C4-2B (cell line): ENCODE results near the gene RPL13A.

Experiments
- H3K27ac ChIP-seq: fragments of 450-650 bp; 2 replicates; pipeline ENCODE4 v1.5.1; 2017
- ZFX ChIP-seq: fragments of 450-650 bp; IDR thresholded peaks from 2 replicates; pipeline ENCODE4 v1.6.1; 2017
- TF ChIP-seq, protein P1 (sequence below): fragments of 450-650 bp; conservative IDR thresholded peaks from 2 replicates; pipeline ENCODE4 v1.5.1; 2017; ENCODE audit warnings: mild to moderate bottlenecking

RPL13A gene

DNA sequence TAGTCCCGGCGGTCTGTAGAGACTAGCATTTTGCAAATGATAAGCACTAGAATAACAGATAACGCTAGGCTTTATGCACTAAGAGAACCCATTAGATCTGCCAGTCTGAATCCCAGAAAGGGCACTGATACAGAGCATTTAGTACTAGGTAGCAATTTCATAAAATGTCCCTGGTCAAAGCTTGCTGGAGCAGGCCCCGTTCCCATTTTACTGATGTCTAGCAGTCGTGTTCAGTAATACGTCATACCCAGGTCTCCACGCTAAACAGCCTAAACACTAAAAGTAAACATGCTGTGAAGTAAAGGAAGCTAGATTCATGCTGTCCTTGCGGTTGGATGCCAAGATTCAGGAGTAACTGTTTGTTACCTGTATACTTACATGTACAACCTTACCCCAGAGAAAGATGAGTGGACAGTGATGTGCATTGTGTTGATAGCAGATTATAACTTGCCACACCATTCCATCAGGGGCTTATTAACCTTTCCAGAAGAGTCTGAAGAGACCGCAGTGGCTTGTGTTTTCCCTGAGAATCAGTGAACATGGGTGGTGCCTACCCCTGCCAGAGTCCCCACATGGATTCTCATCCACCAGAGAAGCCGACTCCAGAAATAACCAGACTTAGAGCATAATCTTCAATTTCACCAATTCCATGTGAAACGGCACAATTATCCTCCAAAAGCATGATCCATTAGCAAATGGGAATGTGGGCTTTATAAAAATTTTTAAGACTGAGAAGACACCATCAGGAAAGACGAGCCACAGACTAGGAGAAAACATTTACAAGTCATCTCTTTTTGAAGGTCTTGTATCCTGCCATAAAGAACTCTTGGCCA, 5.4 kb downstream of the RPL13A start:
- no peak for TF ChIP-seq ZFX
- TF ChIP-seq, protein P1, sequence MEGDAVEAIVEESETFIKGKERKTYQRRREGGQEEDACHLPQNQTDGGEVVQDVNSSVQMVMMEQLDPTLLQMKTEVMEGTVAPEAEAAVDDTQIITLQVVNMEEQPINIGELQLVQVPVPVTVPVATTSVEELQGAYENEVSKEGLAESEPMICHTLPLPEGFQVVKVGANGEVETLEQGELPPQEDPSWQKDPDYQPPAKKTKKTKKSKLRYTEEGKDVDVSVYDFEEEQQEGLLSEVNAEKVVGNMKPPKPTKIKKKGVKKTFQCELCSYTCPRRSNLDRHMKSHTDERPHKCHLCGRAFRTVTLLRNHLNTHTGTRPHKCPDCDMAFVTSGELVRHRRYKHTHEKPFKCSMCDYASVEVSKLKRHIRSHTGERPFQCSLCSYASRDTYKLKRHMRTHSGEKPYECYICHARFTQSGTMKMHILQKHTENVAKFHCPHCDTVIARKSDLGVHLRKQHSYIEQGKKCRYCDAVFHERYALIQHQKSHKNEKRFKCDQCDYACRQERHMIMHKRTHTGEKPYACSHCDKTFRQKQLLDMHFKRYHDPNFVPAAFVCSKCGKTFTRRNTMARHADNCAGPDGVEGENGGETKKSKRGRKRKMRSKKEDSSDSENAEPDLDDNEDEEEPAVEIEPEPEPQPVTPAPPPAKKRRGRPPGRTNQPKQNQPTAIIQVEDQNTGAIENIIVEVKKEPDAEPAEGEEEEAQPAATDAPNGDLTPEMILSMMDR, result no peak
- no peak overlapping the region for H3K27ac ChIP-seq

DNA sequence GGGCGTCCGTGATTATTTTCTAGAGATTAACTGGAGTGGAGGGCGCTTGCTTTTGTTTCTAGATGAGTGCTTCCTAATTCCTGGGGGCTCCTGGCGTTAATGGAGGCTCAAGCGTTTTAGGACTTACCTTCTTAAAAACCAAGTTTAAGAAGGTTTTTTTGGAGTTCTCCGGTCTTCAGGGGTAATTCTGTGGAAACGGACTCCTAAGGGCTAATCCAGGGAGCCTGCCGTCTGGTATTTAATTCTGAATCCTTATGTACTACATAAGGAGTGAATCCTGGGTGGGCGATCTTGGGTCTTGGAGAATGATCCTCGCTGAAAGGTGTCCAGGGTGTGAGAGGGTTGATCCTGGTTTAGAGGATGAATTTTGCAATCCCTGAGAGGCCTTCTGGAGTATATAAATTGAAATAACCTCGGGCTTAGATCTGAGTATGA, 9.2 kb downstream of the RPL13A start:
- H3K27ac ChIP-seq, result peak overlapping the region; percentile 92
- TF ChIP-seq, protein P1, result no peak
- no peak for TF ChIP-seq ZFX

DNA sequence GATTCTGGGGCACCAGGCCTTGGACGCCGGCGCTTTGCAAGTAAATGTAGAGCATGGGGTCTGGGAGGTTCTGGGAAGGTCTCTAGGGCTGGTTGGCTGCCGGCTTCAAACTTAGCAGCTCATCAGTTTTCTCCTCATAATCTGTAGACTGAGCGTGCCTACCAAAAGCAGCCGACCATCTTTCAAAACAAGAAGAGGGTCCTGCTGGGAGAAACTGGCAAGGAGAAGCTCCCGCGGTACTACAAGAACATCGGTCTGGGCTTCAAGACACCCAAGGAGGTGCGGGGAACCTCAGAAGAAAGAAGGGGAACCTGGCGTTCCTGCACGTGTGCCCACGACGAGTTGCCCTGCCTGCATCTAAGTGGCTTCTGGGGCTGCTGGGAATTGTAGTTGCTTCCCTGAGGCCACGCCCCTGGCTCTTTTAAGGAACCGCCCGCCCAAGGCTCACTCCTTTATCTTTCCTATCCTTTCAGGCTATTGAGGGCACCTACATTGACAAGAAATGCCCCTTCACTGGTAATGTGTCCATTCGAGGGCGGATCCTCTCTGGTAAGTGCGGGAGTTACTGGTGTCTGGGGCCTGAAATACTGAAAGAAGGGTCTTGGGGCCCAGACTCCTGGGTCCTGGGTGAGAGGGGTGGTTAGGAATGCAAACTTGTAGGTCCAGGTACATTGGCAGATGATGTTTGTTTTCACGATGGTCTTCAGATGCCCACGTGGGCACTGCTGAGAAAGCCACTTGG, 9.8 kb downstream of the RPL13A start:
- H3K27ac ChIP-seq, result peak overlapping the region; percentile 92
- TF ChIP-seq, protein P1, result no peak
- TF ChIP-seq ZFX, result no peak

DNA sequence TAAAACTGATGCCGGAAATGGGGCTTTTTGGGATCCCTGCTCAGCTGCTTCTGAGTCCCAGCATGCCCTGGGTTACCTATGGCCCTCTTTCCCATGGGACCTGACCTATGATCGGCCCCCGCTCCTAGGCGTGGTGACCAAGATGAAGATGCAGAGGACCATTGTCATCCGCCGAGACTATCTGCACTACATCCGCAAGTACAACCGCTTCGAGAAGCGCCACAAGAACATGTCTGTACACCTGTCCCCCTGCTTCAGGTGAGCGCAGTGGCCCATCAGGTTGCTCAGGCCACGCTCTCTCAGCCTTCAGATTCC, 10.3 kb downstream of the RPL13A start:
- no peak for TF ChIP-seq ZFX
- TF ChIP-seq, protein P1, result no peak
- peak overlapping the region; percentile 92 for H3K27ac ChIP-seq

DNA sequence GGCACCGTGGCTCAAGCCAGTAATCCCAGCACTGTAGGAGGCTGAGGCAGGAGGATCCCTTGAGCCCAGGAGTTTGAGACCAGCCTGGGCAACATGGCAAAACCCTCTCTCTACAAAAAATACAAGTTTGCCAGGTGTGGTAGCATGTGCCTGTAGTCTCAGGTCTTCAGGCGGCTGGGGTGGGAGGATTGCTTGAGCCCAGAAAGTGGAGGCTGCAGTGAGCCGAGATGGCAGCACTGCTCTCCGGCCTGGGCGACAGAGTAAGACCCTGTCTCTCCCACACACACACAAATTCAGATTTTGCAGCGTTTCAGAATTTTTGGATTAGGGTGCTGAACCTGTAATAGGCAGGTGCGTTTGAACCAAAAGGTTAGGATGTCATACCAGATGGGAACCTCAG, 11.1 kb downstream of the RPL13A start:
- TF ChIP-seq, protein P1, result no peak
- TF ChIP-seq ZFX, result no peak
- no peak overlapping the region for H3K27ac ChIP-seq

DNA sequence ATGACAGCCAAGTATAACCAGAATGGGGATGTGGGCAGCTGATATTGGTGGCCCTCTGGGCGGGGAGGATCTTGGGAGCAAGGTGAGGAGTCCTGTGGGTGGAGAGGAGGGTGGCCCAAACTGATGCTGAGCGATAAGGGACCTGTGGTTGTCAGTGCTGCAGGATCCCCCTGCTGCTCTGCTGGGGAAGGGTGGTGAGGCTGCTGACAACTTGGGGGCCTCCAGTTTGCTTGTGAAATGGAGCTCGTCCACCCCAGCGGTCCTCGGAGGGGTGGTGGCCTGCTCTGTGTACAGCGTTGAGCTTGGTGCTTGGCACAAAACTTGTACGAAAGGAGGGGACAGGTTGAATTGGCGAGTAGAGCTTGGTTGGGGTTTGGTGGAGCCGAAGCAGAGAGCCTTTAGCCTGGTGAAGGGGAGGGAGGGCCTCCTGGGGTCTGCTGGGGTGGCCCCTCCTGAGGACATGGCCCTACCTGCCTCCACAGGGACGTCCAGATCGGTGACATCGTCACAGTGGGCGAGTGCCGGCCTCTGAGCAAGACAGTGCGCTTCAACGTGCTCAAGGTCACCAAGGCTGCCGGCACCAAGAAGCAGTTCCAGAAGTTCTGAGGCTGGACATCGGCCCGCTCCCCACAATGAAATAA, 11.7 kb downstream of the RPL13A start:
- no peak overlapping the region for H3K27ac ChIP-seq
- TF ChIP-seq ZFX, result no peak
- TF ChIP-seq, protein P1, result no peak
